Raji (cell line): ENCODE results near the gene MLLT10.

ENCODE experiments used
- POLR2A ChIP-seq: IDR thresholded peaks from 2 replicates; pipeline ENCODE4 v1.6.1; 2011; ENCODE audit warnings: low read depth, low read length, control low read depth; ENCODE audit not compliant: insufficient read depth

MLLT10 gene

GRCh38 chr10:21625623-21626229, 91.7 kb downstream of the MLLT10 start:
- TF ChIP-seq POLR2A = no peak

- no peak for TF ChIP-seq POLR2A
These were observed 92.6 kb downstream of the MLLT10 start for GRCh38 chr10:21626457-21627161.

GRCh38 chr10:21627331-21627730, 93.3 kb downstream of the MLLT10 start:
- no peak for TF ChIP-seq POLR2A

GRCh38 chr10:21628023-21628422, 94.0 kb downstream of the MLLT10 start:
- no peak for TF ChIP-seq POLR2A

GRCh38 chr10:21634599-21635365, 100.8 kb downstream of the MLLT10 start:
- TF ChIP-seq POLR2A = no peak

GRCh38 chr10:21637795-21638194, 103.8 kb downstream of the MLLT10 start:
- no peak for TF ChIP-seq POLR2A

- TF ChIP-seq POLR2A = no peak
These were observed 104.6 kb downstream of the MLLT10 start for GRCh38 chr10:21638681-21639080.

GRCh38 chr10:21648040-21648439, 114.0 kb downstream of the MLLT10 start:
- no peak for TF ChIP-seq POLR2A

- no peak for TF ChIP-seq POLR2A
These were observed 115.4 kb downstream of the MLLT10 start for GRCh38 chr10:21649454-21649872.

- TF ChIP-seq POLR2A = no peak
These were observed 116.3 kb downstream of the MLLT10 start for GRCh38 chr10:21650353-21650752.

GRCh38 chr10:21655236-21655635, 121.2 kb downstream of the MLLT10 start:
- TF ChIP-seq POLR2A = no peak

GRCh38 chr10:21655687-21656086, 121.7 kb downstream of the MLLT10 start:
- no peak for TF ChIP-seq POLR2A

- no peak for TF ChIP-seq POLR2A
These were observed 127.1 kb downstream of the MLLT10 start for GRCh38 chr10:21661087-21661486.

- TF ChIP-seq POLR2A = no peak
These were observed 127.9 kb downstream of the MLLT10 start for GRCh38 chr10:21661935-21662334.

- no peak for TF ChIP-seq POLR2A
These were observed 128.6 kb downstream of the MLLT10 start for GRCh38 chr10:21662635-21663034.

GRCh38 chr10:21668831-21669230, 134.8 kb downstream of the MLLT10 start:
- no peak for TF ChIP-seq POLR2A
